SK-N-MC (cell line): ENCODE results near the gene RASSF8.

Experiments
- EZH2 ChIP-seq: fragments of 200-600 bp; sonication (generic); IDR thresholded peaks from one replicate; pipeline ENCODE4 v1.6.1; 2017; ENCODE audit warnings: antibody characterized with exemption
- FOXP2 ChIP-seq: optimal IDR thresholded peaks from 2 replicates; pipeline ENCODE3; 2011; ENCODE audit warnings: mild to moderate bottlenecking, moderate library complexity; ENCODE audit not compliant: insufficient read depth; ENCODE audit errors: extremely low read length, control extremely low read depth
- POLR2AphosphoS5 ChIP-seq: IDR thresholded peaks from 2 replicates; pipeline ENCODE4 v1.6.1; 2012; ENCODE audit warnings: mild to moderate bottlenecking, low read depth, low read length, borderline replicate concordance

- TF ChIP-seq POLR2AphosphoS5, result no peak
- TF ChIP-seq EZH2, result no peak
- no peak for TF ChIP-seq FOXP2
These were observed 86.1 kb downstream of the RASSF8 start for GRCh38 chr12:26044592-26044991.
